ENCODE measurements around the gene MYBBP1A.

GRCh38 chr17:4560421-4560820 lies 5.2 kb upstream of the MYBBP1A start, which contains the start of gene GGT6:
- no peak for TF ChIP-seq CTCF (IDR thresholded peaks at IDR 0.05)
- peak in 1 of 3 donors; percentile 20 for TF ChIP-seq POLR2AphosphoS5 (IDR thresholded peaks at IDR 0.05)
- no peak for TF ChIP-seq POLR2A (IDR thresholded peaks at IDR 0.05)
- no peak for TF ChIP-seq EP300 (IDR thresholded peaks at IDR 0.05)
